ENCODE measurements around the gene DPP6. TPM values are rescaled to one million over a fixed set of nuclear protein-coding genes. Genes with fewer than 3 reads are reported as not detected.

Gene DPP6
- total and polyA plus RNA-seq, 2 experiments from 2014 or later: not detected

- no peaks in the 10 kb centered on the region for H3K4me1 ChIP-seq (ENCODE audit: insufficient read depth)
- H3K27ac ChIP-seq (ENCODE audit: low read depth): no peak overlapping the region
- no peak for ATAC-seq
- H3K36me3 ChIP-seq (ENCODE audit: insufficient read depth): peaks cover 6% of the 10 kb centered on the region; the same call in 1 of the 2 replicates
- Mint-ChIP-seq H3K36me3 (ENCODE audit: low read depth) (no peaks in the 10 kb centered on the region), H3K27ac (no peak overlapping the region), H3K9me3 (no peaks in the 10 kb centered on the region; the same call in 2 of the 3 replicates), H3K4me1 (no peaks in the 10 kb centered on the region), H3K27me3 (ENCODE audit: insufficient read depth, low read depth, poor library complexity) (no peaks in the 10 kb centered on the region), H3K4me3 (no peak overlapping the region)
- H2AFZ ChIP-seq: no peak overlapping the region
- no peak overlapping the region for H3K4me3 ChIP-seq
- no peaks in the 10 kb centered on the region for H4K20me1 ChIP-seq (replicated peaks; ENCODE audit: insufficient read depth)
- no peaks in the 10 kb centered on the region for H3K79me2 ChIP-seq (replicated peaks; ENCODE audit: insufficient read depth)
- no peak for TF ChIP-seq STAT1 (IDR thresholded peaks at IDR 0.05; ENCODE audit: unreplicated experiment)
- TF ChIP-seq, protein P1, sequence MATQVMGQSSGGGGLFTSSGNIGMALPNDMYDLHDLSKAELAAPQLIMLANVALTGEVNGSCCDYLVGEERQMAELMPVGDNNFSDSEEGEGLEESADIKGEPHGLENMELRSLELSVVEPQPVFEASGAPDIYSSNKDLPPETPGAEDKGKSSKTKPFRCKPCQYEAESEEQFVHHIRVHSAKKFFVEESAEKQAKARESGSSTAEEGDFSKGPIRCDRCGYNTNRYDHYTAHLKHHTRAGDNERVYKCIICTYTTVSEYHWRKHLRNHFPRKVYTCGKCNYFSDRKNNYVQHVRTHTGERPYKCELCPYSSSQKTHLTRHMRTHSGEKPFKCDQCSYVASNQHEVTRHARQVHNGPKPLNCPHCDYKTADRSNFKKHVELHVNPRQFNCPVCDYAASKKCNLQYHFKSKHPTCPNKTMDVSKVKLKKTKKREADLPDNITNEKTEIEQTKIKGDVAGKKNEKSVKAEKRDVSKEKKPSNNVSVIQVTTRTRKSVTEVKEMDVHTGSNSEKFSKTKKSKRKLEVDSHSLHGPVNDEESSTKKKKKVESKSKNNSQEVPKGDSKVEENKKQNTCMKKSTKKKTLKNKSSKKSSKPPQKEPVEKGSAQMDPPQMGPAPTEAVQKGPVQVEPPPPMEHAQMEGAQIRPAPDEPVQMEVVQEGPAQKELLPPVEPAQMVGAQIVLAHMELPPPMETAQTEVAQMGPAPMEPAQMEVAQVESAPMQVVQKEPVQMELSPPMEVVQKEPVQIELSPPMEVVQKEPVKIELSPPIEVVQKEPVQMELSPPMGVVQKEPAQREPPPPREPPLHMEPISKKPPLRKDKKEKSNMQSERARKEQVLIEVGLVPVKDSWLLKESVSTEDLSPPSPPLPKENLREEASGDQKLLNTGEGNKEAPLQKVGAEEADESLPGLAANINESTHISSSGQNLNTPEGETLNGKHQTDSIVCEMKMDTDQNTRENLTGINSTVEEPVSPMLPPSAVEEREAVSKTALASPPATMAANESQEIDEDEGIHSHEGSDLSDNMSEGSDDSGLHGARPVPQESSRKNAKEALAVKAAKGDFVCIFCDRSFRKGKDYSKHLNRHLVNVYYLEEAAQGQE (IDR thresholded peaks at IDR 0.05; ENCODE audit: unreplicated experiment): no peak
- no peak for TF ChIP-seq JUNB (IDR thresholded peaks at IDR 0.05; ENCODE audit: unreplicated experiment)
- no peak for TF ChIP-seq NANOG (IDR thresholded peaks at IDR 0.05; ENCODE audit: borderline replicate concordance)
- no peak for TF ChIP-seq EZH2phosphoT487 (IDR thresholded peaks at IDR 0.05; ENCODE audit: unreplicated experiment)
- TF ChIP-seq ZNF114 (CRISPR knock-in tag; IDR thresholded peaks at IDR 0.05): no peak
- no peak for TF ChIP-seq ETS1 (IDR thresholded peaks at IDR 0.05)
- TF ChIP-seq ZNF462 (CRISPR knock-in tag; IDR thresholded peaks at IDR 0.05): no peak
- TF ChIP-seq CREB1 (CRISPR knock-in tag; IDR thresholded peaks at IDR 0.05; ENCODE audit: low read depth): no peak
- no peak for TF ChIP-seq EZH2 (IDR thresholded peaks at IDR 0.05; ENCODE audit: low read depth, unreplicated experiment)
- TF ChIP-seq ZNF331 (CRISPR knock-in tag; IDR thresholded peaks at IDR 0.05; ENCODE audit: low read depth): no peak
- TF ChIP-seq POLR2AphosphoS5 (IDR thresholded peaks at IDR 0.05; ENCODE audit: low read depth): no peak
- TF ChIP-seq, protein P2, sequence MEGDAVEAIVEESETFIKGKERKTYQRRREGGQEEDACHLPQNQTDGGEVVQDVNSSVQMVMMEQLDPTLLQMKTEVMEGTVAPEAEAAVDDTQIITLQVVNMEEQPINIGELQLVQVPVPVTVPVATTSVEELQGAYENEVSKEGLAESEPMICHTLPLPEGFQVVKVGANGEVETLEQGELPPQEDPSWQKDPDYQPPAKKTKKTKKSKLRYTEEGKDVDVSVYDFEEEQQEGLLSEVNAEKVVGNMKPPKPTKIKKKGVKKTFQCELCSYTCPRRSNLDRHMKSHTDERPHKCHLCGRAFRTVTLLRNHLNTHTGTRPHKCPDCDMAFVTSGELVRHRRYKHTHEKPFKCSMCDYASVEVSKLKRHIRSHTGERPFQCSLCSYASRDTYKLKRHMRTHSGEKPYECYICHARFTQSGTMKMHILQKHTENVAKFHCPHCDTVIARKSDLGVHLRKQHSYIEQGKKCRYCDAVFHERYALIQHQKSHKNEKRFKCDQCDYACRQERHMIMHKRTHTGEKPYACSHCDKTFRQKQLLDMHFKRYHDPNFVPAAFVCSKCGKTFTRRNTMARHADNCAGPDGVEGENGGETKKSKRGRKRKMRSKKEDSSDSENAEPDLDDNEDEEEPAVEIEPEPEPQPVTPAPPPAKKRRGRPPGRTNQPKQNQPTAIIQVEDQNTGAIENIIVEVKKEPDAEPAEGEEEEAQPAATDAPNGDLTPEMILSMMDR (conservative IDR thresholded peaks at IDR 0.05; ENCODE audit: low read depth in 2 of 2): no peak
- H3K9me2 ChIP-seq (ENCODE audit: insufficient read depth): no peaks in the 10 kb centered on the region
- no peak for DNase-seq (ENCODE audit: low spot score)
- no peaks in the 10 kb centered on the region for H3K27me3 ChIP-seq (ENCODE audit: insufficient read depth)
- H3F3A ChIP-seq (replicated peaks; ENCODE audit: low read depth): no peaks in the 10 kb centered on the region
- no peak overlapping the region for H3K4me2 ChIP-seq
Measured at GRCh38 chr7:154646126-154647013, 594.2 kb downstream of the DPP6 start.
